Activated naive CD4-positive, alpha-beta T cell treated with anti-CD3 and anti-CD28 coated beads, Interleukin-2, amount 50 U/mL, for 16 hours (primary cell): ENCODE measurements around the gene APBB3.

ENCODE experiments used
- DNase-seq: peaks from one replicate; pipeline ENCODE4 v3.0.0-alpha.2; 2020

Gene APBB3

DNA sequence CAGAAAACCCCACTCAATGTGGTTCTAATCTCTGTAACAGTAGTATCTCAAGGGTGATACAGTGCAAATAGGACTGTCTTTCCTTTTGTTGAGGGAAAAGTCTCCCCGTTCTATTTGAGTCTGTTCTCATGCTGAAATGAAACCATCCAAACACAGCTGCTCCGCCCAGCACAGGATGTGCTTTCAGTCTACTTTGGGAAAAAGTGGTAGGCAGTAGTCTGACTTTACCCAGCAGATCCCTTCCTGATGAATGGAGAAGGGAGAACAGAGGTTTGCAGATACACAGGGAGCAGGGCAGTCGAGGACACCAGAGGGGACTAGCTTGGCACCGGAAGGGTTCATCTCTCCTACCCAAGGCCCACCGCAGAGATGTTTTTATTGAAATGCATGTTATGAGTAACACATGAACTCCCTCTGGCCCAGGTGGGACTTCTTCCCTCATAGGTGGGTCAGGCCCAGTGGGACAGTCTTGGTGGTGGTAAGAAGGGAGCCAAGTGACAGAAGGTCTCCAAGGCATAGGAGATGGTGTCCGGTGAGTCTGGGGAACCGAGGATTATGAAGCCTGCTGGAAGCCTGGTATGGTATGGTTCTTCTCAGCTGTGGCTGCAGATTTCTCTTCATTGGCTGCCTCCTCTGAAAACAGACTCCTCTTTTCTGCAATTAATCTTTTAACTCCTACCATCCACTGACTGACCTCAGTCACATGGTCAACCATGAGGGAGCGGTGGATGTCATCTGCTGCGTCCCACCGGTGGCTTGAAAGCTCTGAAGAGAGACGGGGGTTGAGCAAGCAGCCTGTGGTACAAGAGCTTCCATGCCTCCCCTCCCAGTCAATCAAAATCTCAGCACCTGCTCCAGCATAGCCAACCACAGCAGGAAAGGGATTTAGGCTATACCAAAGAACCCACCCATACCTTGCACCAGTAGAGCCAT lies 14.0 kb downstream of the APBB3 start:
- no peak for DNase-seq

DNA sequence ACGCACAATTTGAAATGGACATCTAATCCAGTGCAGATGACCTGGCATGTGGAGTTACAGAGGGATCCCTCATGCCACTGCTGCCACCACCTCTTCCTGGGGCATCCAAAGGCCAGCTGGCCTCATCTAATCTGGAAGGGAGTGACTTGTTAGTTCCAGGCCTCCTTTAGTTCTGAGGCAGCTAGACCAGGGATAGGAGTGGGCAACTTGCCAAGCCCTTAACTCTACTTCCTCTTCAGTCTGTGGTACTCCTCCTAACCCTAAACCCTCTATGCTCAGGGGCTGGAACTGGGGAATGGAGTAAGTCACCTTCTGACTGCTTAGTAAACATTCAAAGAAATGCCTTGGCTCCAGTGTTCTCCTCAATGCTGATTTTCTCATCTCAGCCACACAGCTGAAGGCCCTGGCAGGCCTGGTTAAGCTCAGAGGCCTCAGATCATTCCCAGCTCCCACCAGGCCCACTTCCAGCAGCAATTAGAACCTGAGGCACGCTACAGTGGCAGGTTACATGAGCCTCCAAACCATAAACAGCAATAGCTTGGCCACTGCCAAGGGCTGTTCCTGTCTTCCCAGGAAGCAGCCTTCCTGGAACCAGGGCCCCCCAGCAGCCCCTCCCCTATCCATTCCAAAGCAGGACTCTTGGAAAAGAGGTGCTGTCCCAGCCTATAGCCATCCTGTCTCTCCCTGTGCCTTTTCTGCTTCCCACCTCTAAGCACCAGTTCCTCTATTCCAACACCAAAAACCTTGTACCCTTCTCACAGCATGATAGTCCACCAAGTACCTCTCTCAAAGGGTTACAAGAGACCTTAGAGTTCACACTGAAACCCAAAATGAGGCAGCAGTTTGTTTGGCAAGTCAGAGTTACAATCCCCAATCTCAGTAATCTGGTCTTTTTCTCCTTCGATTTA lies 14.9 kb downstream of the APBB3 start:
- no peak for DNase-seq

DNA sequence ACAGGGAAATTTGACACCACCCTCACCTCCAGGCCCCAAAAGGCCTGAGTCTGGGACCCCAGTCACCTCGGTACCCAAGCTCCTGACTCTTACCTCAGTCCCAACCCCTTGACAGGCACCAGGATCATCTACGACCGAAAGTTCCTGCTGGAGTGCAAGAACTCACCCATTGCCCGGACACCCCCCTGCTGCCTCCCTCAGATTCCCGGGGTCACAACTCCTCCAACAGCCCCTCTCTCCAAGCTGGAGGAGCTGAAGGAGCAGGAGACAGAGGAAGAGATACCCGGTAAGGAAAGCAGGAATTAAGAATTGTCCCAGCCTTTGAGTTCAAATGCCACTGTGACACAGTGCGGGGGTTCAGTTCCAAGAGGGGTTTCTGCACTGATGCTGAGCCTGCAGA lies 15.6 kb downstream of the APBB3 start:
- no peak for DNase-seq

DNA sequence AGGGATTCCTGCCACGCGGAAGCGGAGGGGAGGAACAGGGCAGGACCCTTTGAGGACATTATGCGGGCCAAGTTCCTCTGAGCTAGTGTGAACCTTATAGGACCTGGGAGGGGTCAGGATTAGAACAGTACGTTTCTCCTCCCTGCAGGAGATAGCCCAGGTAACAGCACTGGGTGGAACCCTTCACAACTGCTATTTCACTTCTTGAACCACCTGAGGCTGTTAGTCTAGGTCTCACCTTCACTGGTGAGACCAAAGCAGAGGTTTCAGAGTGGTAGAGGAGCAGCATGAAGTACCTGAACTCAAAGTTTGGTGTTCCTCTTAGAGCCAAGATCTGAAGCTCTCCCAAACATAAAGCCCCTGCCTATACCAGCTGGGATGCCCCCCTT lies 16.1 kb downstream of the APBB3 start:
- no peak for DNase-seq

DNA sequence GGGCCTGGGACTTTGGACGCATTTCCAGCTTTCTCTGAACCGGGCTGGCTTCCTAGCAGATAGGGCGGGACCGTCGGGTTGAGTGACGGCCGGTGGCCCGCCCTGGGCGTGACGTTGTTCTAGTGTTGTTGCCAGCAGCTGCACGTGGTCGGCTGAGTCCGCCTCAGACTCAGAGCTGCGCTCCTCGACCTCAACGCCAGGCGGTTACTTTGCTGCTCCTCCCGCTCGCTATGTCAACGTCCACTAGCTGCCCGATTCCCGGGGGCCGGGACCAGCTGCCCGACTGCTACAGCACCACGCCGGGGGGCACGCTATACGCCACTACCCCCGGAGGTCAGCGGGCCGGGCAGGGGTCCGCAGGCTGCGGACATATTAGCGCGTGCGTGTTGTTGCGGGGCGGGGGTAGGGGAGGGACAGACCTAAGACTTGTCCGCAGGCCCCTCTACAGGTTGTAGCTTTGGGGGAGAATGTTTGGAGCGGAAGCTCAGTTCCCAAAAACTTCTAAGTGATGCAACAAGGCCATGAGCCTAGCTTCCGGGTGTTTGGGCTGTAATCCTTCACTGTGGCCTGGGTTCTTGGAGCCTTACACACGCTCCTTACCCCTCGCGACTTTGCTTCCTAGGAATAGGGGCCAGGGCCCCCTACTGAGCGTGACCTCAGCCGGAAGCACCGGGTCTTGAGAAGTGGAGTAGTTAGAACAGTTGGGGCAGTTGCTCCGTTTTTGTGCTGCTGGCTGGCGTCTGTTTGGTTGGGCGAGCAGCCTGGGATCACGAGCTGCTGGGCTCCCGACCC lies 16.7 kb downstream of the APBB3 start, which contains the start of gene EIF4EBP3:
TSS of gene EIF4EBP3 (plus strand) at position 155 of the 792 bp plus-strand sequence. CDS start at position 231, 76 bp downstream.
- DNase-seq = peak; percentile 89

DNA sequence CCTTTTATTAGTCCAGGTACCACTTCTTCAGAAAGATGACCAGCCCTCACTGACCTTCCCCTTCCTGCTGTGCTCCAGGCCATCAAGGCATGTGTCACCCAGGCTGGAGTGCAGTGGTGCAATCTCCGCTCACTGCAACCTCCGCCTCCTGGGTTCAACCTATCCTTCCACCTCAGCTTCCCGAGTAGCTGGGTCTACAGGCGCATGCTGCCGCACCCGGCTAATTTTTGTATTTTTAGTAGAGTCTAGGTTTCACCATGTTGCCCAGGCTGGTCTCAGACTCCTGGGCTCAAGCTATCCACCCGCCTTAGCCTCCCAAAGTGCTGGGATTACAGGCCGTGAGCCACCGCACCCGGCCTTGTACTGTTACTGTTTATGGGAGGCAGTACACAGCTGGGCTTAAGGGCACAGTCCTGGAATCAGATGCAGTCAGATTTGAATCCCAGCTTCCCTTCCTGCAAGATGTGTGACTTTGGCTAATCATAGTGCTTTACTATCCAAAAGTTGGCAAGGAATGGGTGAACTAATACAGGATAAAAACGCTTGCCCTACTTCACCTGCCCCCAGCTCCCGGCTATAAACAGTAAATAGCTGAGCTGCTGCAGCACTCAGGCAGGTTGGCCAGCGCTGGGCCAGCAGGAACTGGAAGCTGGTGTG lies 17.4 kb downstream of the APBB3 start:
- no peak for DNase-seq

DNA sequence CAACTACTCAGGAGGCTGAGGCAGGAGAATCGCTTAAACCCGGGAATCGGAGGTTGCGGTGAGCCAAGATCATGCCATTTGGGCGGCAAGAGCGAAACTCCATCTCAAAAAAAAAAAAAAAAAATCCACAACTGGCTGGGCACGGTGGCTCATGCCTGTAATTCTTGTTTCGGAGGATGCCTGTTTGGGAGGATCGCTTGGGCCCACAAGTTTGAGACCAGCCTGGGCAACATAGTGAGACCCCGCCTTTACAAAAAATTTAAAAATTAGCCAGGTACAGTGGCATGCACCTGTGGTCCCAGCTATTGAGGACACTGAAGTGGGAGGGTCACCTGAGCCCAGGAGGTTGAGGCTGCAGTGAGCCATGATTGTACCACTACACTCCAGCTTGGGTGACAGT lies 18.8 kb downstream of the APBB3 start:
- DNase-seq = no peak

DNA sequence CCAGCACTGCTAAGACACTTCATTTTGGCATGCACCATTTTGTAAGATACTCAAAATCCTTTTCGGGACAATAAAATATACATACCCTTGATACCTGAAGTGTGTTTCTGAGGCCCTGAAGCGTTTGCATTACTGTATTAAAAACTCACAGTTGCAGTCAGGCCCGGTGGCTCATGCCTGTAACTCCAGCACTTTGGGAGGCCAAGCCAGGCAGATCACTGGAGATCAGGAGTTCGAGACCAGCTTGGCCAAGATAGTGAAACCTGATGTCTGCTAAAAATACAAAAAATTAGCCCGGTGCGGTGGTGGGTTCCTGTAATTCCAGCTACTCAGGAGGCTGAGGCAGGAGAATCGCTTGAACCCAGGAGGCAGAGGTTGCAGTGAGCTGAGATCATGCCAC lies 19.4 kb downstream of the APBB3 start:
- DNase-seq = no peak

DNA sequence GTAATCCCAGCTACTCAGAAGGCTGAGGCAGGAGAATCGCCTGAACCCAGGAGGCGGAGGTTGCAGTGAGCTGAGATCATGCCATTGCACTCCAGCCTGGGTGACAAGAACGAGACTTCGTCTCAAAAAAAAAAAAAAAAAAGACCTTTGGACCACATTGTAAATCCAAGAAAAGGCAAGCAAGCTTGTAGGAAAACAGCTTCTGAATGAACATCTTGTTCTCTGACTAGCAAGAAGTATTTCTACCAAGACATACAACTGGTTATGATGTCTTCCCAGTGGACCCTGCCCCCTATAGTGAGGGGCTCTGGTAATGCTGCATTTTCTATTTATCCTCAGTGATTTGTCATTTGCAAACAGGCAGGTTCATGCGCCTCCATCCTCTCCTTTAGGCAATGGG lies 21.4 kb downstream of the APBB3 start:
- DNase-seq = no peak

DNA sequence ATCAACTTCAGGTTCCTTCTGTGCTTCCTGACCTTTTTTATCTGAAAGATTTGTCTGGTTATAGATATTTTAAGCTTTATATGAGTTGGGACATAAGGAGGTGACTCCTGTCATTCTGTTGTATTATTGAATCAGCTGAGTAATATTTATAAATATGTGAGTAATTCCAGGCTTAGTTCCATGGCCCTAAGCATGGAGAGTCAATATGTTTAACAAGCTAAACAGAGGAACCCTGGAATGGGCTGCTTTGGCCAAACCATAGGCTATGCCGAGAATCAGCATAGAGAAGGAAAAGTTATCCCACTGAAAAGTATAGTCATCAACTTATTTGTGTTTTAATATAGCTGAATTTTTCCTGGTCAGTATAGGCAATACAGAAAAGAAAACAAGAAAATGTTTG lies 24.2 kb downstream of the APBB3 start:
- DNase-seq = no peak

DNA sequence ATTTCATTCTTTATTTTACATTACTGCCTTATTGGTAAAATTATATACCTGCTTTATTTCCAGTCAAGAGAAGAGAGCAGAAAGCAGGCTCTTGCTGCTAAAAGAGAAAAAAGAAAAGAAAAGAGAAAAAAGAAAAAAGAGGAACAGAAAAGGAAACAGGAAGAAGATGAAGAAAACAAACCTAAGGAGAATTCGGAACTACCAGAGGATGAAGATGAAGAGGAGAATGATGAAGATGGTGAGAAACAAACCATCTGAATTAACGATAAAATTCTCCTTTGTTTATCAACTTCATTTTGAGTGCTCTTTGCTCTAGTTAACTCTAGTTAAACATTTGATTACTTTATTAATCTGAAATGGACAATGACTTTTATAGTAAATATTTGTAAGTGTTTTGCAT lies 40.4 kb downstream of the APBB3 start:
- no peak for DNase-seq

DNA sequence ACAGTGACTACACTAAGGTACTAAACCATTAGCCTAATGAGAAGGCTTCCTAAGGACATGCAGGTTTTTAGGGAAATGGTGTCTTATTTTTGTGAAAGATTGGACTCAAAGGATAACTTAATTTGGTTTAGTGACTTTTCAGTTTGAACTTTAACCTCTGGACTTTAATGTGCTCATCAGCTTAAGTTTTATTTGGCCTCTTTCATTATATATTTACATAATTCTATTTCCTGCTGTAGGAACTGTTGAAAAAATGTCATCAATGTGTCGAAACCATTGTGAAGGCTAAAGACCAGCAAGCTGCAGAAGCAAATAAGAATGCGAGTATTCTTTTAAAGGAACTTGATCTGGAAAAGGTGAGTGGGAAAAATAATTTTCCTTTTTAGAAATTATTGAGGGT lies 51.3 kb downstream of the APBB3 start:
- no peak for DNase-seq

DNA sequence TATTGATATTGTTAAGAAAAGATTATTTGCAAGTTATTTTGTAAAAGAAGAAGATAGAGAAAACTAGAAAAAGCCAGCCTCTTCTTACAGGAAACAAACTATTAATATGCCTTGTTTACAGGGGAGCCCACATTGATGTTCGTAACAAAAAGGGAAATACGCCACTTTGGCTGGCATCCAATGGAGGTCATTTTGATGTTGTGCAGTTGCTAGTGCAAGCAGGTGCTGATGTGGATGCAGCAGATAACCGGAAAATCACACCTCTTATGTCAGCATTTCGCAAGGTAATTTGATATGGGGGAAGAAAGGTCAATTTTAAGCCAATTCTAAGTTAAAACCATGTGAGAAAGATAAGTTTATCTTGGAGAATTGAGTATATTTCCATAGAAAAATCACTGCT lies 54.5 kb downstream of the APBB3 start:
- no peak for DNase-seq
